ENCODE measurements around the gene ZNF3. TPM values are rescaled to one million over a fixed set of nuclear protein-coding genes. Genes with fewer than 3 reads are reported as not detected.

The ZNF3 gene
- total and polyA plus RNA-seq, 9 of the 15 experiments (the other 6 are each of a cell fraction or from before 2014, with no cell fraction given) = 30.0 to 64.9 (median 51.5) TPM

GRCh38 chr7:100115026-100115425 lies 33.5 kb upstream of the ZNF3 start:
- ChIA-PET CTCF (ENCODE audit: low intra/inter-chr PET ratio) (no interaction called here), POLR2A (interaction anchor here (0.9 to 5.9 kb wide), 3 partner anchors 10 to 13 kb away, joined by 3 to 47 read pairs (median 5); partner anchors contain the start of genes AP4M1, MBLAC1 and MCM7)

More at GRCh38 chr7:100115026-100115425, 33.5 kb upstream of the ZNF3 start:
- TF ChIP-seq NCOA6 (IDR thresholded peaks at IDR 0.05) (no peak), TFAP4 (CRISPR knock-in tag; IDR thresholded peaks at IDR 0.05; ENCODE audit: borderline replicate concordance) (no peak), POU5F1 (IDR thresholded peaks at IDR 0.05; ENCODE audit: borderline replicate concordance, low read depth, low read length, partially characterized antibody) (no peak), TCF7L2 (IDR thresholded peaks at IDR 0.05; ENCODE audit: low read depth, low read length) (no peak), SNRNP70 (optimal IDR thresholded peaks at IDR 0.05; ENCODE audit: low read depth, low read length) (no peak), ZC3H11A (IDR thresholded peaks at IDR 0.05; ENCODE audit: low read depth, low read length) (no peak), ZNF449 (CRISPR knock-in tag; IDR thresholded peaks at IDR 0.05) (no peak), BRCA1 (IDR thresholded peaks at IDR 0.05) (no peak), BRCA1 (CRISPR knock-in tag; IDR thresholded peaks at IDR 0.05) (no peak), MXD1 (CRISPR knock-in tag; IDR thresholded peaks at IDR 0.05; ENCODE audit: borderline replicate concordance, poor library complexity, severe bottlenecking) (no peak), ZC3H8 (IDR thresholded peaks at IDR 0.05) (no peak), CREBBP (IDR thresholded peaks at IDR 0.05; ENCODE audit: low read depth, low read length) (no peak), TFAM (CRISPR knock-in tag; conservative IDR thresholded peaks at IDR 0.05) (no peak), HDAC8 (tag; IDR thresholded peaks at IDR 0.05) (no peak)
- Histone ChIP-seq H3K9me3 (replicated peaks; ENCODE audit: control insufficient read depth, insufficient read depth, low read depth, low read length) (no peaks in the 10 kb centered on the region), H4K20me1 (replicated peaks; ENCODE audit: control insufficient read depth, insufficient read depth, low read length) (0 out of 2 replicates have a peak, but pooled peaks cover 4% of the 10 kb centered on the region), H3K4me1 (replicated peaks in 1 of 2; ENCODE audit: control insufficient read depth in 2 of 2, insufficient read depth in 2 of 2, low read length in 2 of 2) (peaks cover 3 to 20% of the 10 kb centered on the region in 2 experiments; a peak in 4 of 5 replicates), H3K27ac (ENCODE audit: extremely low read depth, low read depth, low read length) (no peak overlapping the region), H3K9ac (ENCODE audit: insufficient read depth in 1 of 2, low read depth in 2 of 2, low read length in 2 of 2) (peak overlapping the region in 1 of 2 experiments; percentile 24; a peak in 1 of 4 replicates), H3K79me2 (ENCODE audit: control insufficient read depth, insufficient read depth, low read length) (peaks cover 11% of the 10 kb centered on the region), H3K36me3 (ENCODE audit: control insufficient read depth, insufficient read depth, low read length) (peaks cover 41% of the 10 kb centered on the region; the same call in 2 of the 3 replicates), H3K4me2 (ENCODE audit: insufficient read depth, low read length) (no peak overlapping the region), H3K27me3 (ENCODE audit: control insufficient read depth in 2 of 2, insufficient read depth in 2 of 2, low read length in 2 of 2) (no peaks in the 10 kb centered on the region), H2AFZ (ENCODE audit: low read depth, low read length) (no peak overlapping the region), H3K4me3 (no peak overlapping the region), H3K9me1 (ENCODE audit: control insufficient read depth, insufficient read depth, low read length) (peaks cover 3% of the 10 kb centered on the region)
- ATAC-seq = no peak
- no peak for FAIRE-seq
- in situ Hi-C loops (cut with MboI) = loop anchor here (10.0 kb wide), 1 partner anchor 1720 kb away; no protein-coding TSS in a partner anchor
- DNase-seq (ENCODE audit: extremely low read depth in 1 of 4, low spot score in 3 of 4) = no peak
- 82% methylated on average over 7 of the region's 7 CpGs for WGBS (ENCODE audit: insufficient coverage, low coverage, missing lambda C conversion rate)
- BruUV-seq (replicated peaks) = no TSS peak
- intact Hi-C loops (cut with micrococcal nuclease) = no loop called here
